HG03039 (cell line): ENCODE results near the gene TPM1.
A peak's percentile ranks its signal among the peaks of the same experiment; 100 is the strongest.

ENCODE experiments used
- ATAC-seq: cut with Tn5 transposase; IDR thresholded peaks from one replicate; pipeline ENCODE4 v1.9.1; 2021; ENCODE audit warnings: mild to moderate bottlenecking, moderate library complexity; ENCODE audit not compliant: unreplicated experiment

Gene TPM1

DNA sequence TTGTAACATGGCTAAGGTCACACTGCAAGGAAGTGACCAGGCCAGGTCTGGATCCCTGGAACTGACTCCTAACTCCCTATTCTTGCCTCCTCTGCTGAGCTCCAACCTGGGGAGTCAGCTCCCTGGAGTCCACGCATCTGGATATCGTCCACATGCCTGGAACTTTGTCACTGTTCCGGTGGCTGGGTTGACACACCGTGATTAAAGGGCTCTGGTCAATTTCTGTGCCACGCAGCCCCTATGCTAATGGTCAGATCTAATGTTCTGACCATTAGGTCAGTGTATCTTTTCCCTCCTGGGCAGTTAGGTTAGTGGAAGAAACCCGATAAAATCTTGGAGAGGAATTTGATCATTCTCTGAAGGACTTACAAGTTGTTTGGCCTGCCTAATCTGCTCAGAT, 1.6 kb upstream of the TPM1 start:
- ATAC-seq: no peak

DNA sequence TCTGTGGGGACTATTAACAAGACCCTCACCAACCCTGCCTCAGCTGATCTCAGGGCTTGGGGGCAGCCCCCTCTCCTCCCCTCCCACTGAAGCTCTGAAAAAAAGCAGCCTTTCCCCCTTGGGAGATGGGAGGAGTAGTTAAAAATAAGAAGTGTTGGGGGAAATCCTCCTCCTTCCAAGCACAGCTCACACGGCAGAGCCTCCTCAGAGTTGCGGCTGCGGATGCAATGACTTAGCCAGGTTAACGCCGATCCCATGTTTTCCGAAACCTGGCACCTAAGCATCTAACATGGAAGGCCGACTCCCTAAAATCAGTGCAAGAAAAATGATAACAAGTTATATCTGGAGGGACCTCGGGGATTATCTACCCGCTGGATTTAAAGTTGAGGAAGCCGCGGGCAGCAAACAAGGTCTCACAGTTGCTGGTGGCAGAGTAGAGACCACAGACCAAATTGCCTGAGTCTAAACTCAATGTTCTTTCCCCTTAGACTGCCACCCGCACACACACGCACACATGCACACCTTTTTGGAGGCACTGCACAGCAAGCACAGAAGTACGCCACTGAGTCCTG, 1.1 kb upstream of the TPM1 start:
- ATAC-seq: no peak

DNA sequence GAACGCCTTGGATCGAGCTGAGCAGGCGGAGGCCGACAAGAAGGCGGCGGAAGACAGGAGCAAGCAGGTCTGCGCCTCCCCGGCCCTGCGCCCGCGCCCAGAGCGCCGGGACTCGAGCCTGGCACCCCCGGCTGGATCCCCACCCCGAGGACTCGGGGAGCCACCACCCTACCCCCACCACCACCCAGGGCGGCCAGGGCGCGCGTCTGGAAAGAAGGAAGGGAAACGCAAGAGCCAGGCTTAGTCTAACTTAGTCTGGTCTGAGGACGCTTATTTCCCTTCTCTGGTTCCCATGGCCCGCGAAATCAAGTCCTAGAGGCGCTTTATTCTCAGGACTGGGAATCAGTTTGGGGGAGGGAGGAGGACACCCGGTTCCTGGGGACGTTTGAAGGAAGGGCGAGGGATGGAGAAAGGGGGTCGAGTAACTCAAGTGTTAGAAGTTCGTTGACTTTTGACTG, 359 bp downstream of the TPM1 start:
- ATAC-seq: no peak

DNA sequence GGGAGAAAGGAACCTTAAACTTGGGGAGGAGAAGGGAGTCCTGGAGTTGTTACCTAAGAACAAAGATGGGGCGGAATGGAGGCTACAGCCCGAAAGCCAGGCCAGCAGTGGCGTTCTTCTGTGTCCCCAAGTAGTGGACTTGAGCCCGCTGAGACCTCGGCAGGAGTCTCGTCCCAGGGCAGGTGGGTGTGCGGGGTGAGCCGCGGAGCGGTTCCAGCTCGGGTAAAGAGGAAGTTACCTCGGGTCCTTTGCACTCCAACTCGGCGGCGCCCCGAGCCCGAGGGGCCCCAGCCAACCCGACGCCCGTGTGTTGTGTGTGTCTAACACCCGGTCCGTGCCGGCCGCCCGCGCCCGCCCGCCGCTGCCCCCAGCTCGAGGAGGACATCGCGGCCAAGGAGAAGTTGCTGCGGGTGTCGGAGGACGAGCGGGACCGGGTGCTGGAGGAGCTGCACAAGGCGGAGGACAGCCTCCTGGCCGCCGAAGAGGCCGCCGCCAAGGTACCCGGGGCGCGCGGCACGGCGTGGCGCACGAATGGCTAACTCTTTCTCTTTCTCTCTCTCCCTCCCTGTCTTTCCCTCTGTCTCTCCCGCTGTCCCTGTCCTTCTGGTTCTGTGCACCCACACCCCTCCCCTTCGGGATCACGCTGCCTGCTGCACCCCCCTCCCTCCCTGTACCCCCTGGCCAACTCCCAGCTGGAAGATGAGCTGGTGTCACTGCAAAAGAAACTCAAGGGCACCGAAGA, 959 bp downstream of the TPM1 start:
- no peak for ATAC-seq

DNA sequence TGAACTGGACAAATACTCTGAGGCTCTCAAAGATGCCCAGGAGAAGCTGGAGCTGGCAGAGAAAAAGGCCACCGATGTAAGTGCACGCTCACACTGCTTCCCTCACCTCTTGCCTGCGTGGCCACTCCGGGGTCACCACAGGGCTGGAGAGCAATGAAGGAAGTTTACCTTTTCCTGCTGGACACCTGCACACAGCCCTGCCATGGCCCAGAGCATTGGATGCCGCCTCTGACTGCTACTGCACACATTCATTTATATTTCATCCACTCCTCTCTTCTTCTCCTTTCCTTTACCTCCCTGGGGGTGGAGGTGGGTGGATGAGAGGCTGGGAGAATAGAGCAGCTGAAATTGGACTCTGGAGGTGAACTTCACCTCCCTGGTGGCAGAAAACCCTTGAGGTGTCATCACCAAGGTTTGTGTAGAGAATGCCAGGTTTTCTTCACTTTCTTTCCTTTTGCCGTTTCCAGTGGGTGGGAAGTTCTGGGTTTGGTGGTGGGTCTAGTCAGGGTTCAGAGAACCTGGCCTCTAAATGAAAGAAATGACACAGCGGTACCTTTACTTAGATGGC, 1.6 kb downstream of the TPM1 start:
- ATAC-seq: no peak

DNA sequence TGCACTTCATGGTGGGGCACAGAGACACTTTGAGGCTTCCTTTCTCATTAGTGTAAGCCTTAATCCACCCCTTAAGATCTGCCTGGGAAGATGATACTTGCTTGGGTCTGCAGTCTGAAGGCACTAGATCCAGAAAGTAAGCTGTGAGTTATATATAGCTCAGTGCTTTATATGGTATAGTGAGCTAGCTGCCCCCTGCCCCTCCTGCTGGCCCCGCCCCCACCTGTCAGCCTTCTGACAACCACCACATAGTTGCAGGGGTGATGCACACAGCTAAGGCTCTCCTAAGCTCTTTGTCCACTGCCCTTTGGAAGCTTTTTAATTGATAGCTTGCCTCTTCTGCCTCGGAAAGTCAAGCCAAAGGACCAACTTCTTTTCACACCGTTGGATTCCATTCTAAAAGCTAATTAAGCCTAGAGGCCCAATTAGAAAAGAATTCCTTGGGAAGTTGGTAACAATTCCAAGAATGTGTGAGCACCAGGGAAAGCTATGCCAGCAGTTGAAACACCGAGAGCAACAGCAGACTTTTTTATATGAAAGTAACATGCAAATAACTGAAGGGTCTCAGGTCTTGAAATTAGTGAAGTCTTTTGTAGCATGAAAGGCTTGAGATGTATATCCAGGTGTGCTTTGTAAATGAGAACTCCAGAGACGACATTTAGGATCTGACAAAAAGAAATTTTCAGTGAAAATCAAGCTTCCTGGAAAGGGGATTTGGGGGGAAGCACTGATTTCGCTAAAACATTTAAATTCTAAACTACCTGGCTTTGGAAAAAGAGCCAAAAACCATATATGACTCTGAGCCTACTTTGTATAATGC, 2.3 kb downstream of the TPM1 start:
- no peak for ATAC-seq

DNA sequence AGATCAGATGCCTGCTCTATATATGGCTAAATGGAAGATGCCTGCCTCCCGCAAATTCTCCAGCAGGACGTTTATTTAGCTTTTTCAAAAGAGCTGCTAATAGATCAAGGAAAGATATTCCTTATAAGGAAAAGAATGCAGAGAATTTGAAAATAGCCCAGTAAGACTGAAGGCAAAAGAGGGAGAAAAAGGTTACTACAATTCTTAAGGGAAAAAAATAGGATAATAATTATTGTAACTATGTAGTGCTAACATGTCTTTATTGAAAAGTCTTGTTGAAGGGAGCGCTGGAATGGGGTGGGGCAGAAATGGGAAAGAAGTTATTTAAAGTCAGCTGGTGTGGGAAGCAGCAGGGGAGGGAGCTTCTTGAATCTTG, 2.9 kb downstream of the TPM1 start:
- ATAC-seq: no peak

DNA sequence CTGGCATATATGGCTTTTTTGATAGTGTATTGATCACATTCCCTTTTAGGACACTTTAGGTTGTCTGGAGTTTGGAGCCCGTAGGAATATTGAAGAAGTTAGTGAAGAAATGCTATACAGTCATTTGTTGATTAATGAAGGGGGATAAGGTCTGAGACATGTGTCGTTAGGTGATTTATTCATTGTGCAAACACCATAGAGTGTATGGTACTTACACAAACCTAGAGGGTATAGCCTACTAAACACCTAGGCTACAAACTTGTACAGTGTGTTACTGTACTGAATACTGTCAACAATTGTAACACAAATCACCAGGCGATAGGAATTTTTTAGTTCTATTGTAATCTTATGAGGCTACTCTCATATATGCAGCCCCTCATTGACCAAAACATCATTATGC, 3.3 kb downstream of the TPM1 start:
- no peak for ATAC-seq

DNA sequence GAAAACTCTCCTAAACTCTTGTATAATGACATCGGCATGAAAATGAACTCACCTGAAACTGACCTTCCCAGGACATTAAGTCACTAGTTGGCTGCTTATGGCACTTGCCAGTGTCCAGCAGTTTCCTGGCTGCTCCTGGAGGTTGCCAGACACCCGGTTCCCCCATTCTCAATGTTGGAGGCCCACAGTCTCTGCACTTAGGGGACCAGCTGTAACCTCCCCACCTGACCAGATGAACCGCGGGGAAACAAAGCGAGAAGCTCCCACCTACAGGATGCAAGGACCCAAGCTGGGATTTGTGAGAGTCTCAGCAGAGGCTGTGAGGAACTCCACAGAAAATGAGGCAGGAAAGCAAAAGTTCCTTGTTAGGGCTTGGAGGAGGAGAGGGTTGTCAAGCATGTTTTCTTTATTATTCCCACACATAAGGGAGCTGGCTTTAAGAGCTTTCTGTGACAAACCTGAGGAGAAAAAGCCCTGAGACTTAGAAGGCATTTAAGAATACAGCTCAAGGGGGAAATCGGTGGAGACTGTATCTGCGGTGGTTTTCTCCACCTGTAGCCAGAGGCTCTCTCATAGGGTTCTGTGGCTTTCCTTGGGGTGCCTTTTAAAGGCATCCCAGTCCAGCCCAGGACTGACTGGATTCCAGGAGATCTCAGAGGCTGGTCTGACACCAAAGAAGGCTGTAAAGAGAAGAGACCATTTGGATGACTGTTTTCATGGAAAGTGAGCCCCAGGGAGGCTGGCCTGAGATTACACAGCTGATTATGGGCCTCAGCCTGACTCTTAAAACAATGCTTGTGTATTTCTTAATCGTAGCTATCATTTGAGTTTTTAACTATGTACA, 4.6 kb downstream of the TPM1 start:
- no peak for ATAC-seq

DNA sequence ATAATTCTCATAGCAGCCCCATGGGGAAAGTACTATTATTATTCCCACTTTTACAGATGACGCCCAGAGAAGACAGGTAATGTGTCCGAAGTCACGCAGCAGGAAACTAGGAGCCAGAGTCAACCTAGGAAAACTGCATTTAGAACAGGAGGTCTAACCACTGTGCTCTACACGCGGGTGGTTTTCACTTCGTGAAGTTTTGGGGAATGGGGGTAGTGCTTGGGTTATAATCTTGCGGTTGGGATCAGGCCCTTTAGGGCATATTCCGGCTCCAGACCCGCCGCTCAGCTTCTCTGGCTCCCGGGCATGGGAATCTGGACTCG, 5.2 kb downstream of the TPM1 start:
- no peak for ATAC-seq

DNA sequence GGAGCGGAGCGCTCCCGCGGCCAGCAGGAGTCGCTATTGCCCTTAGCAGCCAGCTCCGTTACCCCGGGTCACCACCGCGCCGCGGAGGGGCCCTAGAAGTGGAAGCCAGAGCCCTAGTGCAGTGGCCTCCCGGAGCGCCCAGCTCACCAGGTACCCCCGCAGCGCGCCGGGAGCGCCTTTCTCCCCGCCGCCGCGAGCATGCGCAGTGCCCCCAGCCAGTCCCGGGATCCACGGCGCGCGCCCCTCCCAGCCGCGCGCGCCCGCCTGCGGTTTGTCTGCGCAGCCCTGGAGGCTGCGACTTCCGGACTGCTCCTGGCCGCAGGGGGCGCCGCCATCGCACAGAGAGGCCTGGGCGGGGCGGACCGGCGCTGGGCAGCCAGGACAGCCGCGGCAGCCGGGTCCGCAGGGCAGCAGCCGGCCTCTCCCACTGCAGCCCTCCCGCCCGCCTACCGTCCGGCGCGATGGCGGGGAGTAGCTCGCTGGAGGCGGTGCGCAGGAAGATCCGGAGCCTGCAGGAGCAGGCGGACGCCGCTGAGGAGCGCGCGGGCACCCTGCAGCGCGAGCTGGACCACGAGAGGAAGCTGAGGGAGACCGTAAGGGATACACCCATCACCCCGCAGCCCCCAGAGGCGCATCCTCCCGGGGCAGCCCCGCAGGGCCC, 5.7 kb downstream of the TPM1 start:
- peak; percentile 84 for ATAC-seq

DNA sequence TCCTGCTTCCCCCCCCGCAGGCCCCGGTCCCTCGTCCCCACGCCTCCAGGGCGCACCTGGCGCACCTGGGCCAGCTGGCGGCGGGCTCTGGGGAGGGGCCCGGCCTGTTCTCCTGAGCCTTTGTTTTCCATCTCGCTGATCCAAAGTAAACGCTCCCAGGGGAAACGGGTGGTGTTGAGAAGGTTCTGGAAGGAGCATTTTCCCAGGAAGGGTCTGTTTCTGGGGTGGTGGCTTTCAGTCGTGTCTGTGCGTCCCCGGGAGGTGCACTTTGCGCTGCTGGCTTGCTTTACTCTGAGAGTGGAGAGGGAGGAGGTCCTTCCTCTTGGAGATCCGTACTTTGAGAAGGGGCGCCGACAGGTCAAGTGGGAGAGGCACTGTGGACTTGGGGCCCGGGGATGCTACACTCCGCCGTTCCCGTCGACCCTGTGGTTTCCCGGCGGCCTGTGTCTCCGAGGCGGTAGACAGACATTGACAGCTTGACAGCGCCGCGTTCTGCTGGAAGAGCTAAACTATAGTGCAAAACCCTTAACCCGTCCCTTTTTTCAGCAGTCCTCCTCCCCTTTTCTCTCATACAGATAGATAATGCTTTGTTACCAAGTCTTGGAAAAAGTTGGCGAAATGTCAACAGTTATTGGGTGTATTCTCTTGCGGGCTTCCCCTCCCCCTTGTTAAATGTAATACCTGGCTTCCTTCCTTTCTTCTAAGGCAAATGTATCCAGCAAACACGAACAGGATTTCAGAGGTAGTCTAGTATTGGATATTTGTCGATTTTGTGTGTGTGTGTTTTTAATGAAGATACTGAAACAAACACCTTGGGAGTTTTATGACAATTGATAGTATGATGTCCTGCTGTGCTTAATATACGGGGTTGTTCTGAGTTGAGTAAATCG, 6.5 kb downstream of the TPM1 start:
- ATAC-seq: no peak

DNA sequence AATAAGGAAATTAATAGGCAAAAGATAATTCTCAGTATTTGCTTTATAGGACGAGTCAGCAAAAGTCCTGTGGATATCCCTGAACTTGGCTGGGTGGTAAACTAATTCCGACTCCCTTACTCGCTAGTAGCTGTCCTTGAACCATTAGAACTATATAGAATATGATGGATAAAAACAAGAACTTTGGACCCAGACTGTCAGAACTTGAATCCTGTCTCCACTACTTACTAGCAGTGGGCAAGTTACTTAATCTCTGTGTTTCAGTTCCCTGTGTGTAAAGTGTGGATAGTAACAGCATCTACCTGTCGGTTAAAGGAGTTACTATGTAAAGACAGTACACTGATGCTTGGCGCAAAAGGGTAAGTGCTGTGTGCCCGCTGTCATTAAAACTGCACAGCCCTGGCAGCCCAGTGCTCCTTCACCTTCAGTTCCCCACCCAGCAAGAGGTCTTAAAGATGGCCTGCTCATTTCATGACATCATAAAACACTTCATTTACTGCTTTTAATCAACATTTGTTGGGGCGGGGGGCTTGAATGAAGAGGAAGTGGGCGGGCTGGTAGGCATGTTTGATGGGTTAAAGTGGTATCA, 7.3 kb downstream of the TPM1 start:
- ATAC-seq: no peak

DNA sequence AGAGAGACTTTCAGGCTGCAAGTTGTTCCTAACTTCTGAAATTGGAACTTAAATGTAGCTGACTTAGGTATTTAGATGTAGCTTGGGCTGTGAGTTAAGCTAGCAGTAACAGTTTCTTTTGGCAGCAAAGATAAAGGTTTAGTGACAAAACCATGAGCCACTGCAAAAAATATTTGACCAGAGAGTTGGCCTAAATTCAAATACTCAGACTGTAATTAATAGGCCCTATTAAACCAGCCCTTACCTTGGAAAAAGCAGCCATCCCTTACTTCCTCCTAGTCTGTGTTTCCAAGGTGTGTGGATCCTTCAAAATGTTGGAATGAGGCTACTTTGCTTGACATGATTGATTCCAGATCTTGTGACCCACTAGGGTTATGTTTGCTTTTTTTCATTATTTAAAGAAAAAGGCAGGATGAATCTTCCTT, 8.2 kb downstream of the TPM1 start:
- ATAC-seq: no peak

DNA sequence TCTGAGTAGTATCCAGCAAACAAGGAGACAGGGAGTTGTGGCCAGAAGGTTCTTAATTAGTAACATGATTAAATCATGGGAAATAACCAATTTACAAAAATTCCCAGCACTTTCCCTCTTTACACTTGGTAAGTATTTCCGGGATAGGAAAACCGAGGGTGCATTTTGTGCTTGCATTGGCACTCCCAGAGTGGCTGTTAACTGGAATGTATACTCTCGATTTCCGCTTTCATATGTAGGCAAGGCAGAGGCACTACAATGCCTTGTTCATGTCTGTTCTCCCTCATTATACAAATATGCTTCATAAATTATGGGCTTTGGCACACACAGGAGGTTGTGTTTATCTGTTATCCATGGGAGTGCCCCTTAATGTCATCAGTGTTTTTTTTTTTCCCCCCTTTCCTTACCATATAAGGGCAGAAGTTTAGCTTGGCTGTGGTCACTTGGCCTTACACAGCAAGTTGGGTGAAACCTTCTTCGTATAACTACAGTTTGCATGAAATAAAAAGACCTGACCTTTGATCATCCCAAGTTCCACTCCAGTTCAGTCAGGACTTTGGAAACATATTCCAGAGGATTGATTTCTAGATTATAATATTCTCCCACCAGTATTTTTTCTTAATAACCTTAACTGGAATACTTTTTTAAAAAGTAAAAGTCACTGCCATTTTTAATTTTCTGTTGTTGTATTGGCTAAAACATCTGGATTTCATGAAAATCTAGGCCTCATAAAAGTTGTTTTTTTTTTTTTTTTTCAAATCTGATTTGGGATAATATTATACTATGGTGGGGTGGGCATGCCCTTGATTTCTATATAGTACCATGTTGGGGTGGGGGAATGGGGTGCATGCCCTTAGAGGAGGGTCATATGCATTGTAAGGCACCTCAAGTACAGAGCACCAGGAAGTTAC, 8.9 kb downstream of the TPM1 start:
- no peak for ATAC-seq

DNA sequence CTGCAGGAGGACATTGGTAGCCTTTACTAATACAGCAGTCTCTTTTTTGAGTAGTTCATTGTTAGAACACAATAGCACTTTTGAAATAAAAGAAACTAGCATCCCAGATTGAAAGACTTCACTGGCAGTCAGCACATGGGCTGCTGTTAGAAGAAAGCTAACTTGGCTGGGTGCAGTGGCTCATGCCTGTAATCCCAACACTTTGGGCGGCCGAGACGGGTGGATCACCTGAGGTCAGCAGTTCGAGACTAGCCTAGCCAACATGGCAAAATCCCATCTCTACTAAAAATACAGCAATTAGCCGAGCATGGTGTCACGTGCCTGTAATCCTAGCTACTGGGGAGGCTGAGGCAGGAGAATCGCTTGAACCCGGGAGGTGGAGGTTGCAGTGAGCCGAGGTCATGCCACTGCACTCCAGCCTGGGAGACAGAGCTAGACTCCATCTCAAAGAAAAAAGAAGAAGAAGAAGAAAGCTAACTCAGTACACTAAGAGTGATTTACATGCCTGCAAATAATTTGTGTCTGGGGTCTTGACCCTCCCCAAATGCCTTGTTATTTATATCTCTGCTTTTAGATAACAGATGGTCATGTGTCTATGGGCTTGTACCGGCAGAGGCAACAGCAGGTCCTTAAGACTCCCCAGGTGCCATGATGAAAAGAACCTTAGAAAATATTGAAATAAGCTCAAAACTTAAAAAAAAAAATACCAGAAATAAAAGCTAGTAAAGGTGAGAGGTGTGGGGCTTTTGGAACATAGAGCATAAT, 9.7 kb downstream of the TPM1 start:
- no peak for ATAC-seq

DNA sequence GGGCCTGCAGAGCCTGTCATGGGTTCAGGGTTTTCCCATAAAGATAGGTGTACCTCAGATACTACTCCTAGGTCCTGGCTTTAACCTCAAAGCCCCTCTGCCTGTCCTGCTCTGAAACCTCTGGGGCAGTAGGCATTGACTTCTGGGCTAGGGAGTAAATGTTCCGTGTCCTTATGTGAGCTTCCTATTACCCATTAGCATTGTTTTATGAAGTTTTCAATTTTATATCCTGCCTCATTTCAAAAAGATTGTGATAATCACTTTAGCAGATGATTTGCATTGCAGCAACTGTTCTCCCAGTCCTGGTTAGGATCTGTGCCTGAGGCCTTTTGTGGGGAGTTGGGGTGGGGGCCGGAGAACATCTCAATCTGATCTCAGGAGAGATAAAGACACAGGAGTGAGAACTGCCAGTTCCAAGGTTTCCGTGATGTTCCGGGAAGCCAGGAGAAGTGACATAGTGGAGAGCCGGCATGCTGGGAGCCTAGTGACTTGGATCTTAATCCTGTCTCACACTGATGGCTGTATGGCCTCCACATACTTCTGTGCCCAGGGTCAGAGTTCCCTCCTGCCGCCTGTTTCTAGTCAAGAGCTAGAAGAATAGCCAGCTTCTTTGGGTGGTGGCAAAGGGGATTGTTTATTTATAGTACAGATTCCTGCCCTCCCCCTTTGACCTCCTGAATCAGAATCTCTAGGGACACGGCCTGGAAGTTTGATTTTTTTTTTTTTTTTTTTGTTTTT, 10.6 kb downstream of the TPM1 start:
- ATAC-seq: no peak
